HG03442 (cell line): ENCODE data around the gene ST7.

ENCODE experiments used
- ATAC-seq: cut with Tn5 transposase; IDR thresholded peaks from one replicate; pipeline ENCODE4 v1.9.1; 2021; ENCODE audit warnings: mild to moderate bottlenecking, moderate library complexity; ENCODE audit not compliant: unreplicated experiment

Gene ST7

GRCh38 chr7:117087639-117088396 lies 134.5 kb downstream of the ST7 start:
- ATAC-seq = no peak

GRCh38 chr7:117088623-117089194 lies 135.4 kb downstream of the ST7 start:
- ATAC-seq = no peak

- no peak for ATAC-seq
These were observed 137.5 kb downstream of the ST7 start for GRCh38 chr7:117090791-117091190.

- no peak for ATAC-seq
These were observed 138.4 kb downstream of the ST7 start for GRCh38 chr7:117091721-117092120.

- ATAC-seq = no peak
These were observed 139.5 kb downstream of the ST7 start for GRCh38 chr7:117092785-117093184.

GRCh38 chr7:117094457-117094856 lies 141.2 kb downstream of the ST7 start:
- no peak for ATAC-seq

- ATAC-seq = no peak
These were observed 141.8 kb downstream of the ST7 start for GRCh38 chr7:117095055-117095454.

- no peak for ATAC-seq
These were observed 143.0 kb downstream of the ST7 start for GRCh38 chr7:117096330-117096729.

GRCh38 chr7:117096942-117097341 lies 143.6 kb downstream of the ST7 start:
- no peak for ATAC-seq

GRCh38 chr7:117097860-117098259 lies 144.6 kb downstream of the ST7 start:
- ATAC-seq = no peak

- no peak for ATAC-seq
These were observed 145.2 kb downstream of the ST7 start for GRCh38 chr7:117098457-117098856.

- ATAC-seq = no peak
These were observed 147.7 kb downstream of the ST7 start for GRCh38 chr7:117101026-117101425.

- ATAC-seq = peak; percentile 97
These were observed 157.4 kb downstream of the ST7 start for GRCh38 chr7:117110480-117111315.

- ATAC-seq = no peak
These were observed 158.2 kb downstream of the ST7 start for GRCh38 chr7:117111535-117111934.

- no peak for ATAC-seq
These were observed 159.3 kb downstream of the ST7 start for GRCh38 chr7:117112640-117113039.

- ATAC-seq = no peak
These were observed 160.6 kb downstream of the ST7 start for GRCh38 chr7:117113871-117114270.

GRCh38 chr7:117114272-117114671 lies 161.0 kb downstream of the ST7 start:
- no peak for ATAC-seq

- ATAC-seq = no peak
These were observed 162.9 kb downstream of the ST7 start for GRCh38 chr7:117116211-117116610.

GRCh38 chr7:117117172-117117571 lies 163.9 kb downstream of the ST7 start:
- no peak for ATAC-seq

- ATAC-seq = no peak
These were observed 165.4 kb downstream of the ST7 start for GRCh38 chr7:117118579-117119180.

GRCh38 chr7:117119192-117119924 lies 166.1 kb downstream of the ST7 start:
- ATAC-seq = no peak
